ENCODE data around the gene C11orf68. TPM values are rescaled to one million over a fixed set of nuclear protein-coding genes. Genes with fewer than 3 reads are reported as not detected.

The C11orf68 gene
- total and polyA plus RNA-seq, 10 of the 15 experiments (the other 5 are each of a cell fraction or from before 2014, with no cell fraction given), result 3.0 to 25.4 (median 16.7) TPM

DNA sequence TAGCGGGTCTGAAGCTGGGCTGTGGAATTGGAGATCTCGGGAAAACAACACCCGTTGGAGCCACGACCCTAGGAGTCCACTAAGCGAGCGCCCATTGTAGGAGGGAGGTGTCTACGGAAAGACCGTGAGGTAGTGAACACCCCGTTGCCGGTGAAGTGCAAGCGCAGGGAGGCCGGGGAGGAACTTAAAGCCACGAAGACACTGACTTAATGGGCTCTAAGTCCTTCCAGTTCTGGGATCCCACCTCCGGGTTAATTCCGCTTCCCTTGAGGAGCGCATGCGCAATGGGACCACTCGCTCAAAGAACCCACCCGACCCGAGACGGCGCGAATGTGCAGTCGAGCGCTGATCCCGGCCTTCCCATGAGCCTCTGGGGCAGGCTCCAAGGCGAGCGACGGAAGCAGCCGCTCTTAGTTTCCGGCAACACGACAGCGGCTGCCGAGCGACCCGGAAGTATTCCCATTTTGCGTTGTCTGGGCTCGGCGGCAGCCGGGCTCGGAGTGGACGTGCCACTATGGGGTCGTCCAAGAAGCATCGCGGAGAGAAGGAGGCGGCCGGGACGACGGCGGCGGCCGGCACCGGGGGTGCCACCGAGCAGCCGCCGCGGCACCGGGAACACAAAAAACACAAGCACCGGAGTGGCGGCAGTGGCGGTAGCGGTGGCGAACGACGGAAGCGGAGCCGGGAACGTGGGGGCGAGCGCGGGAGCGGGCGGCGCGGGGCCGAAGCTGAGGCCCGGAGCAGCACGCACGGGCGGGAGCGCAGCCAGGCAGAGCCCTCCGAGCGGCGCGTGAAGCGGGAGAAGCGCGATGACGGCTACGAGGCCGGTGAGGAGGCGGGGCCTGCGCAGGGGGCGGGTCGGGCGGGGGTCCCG is 42.6 kb upstream of the C11orf68 start, which contains the start of gene SART1 (continued):
- TF ChIP-seq, protein P1, sequence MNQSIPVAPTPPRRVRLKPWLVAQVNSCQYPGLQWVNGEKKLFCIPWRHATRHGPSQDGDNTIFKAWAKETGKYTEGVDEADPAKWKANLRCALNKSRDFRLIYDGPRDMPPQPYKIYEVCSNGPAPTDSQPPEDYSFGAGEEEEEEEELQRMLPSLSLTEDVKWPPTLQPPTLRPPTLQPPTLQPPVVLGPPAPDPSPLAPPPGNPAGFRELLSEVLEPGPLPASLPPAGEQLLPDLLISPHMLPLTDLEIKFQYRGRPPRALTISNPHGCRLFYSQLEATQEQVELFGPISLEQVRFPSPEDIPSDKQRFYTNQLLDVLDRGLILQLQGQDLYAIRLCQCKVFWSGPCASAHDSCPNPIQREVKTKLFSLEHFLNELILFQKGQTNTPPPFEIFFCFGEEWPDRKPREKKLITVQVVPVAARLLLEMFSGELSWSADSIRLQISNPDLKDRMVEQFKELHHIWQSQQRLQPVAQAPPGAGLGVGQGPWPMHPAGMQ (IDR thresholded peaks at IDR 0.05; ENCODE audit: borderline replicate concordance), result no peak
- TF ChIP-seq MXI1 (IDR thresholded peaks at IDR 0.05; ENCODE audit: low read depth, low read length), result peak; percentile 70
- TF ChIP-seq IKZF2 (IDR thresholded peaks at IDR 0.05), result no peak; a peak in 1 of 4 replicates
- peak; percentile 33; the same call in 1 of the 2 replicates for TF ChIP-seq ATF7 (IDR thresholded peaks at IDR 0.05; ENCODE audit: low read depth)
- TF ChIP-seq, protein P2, sequence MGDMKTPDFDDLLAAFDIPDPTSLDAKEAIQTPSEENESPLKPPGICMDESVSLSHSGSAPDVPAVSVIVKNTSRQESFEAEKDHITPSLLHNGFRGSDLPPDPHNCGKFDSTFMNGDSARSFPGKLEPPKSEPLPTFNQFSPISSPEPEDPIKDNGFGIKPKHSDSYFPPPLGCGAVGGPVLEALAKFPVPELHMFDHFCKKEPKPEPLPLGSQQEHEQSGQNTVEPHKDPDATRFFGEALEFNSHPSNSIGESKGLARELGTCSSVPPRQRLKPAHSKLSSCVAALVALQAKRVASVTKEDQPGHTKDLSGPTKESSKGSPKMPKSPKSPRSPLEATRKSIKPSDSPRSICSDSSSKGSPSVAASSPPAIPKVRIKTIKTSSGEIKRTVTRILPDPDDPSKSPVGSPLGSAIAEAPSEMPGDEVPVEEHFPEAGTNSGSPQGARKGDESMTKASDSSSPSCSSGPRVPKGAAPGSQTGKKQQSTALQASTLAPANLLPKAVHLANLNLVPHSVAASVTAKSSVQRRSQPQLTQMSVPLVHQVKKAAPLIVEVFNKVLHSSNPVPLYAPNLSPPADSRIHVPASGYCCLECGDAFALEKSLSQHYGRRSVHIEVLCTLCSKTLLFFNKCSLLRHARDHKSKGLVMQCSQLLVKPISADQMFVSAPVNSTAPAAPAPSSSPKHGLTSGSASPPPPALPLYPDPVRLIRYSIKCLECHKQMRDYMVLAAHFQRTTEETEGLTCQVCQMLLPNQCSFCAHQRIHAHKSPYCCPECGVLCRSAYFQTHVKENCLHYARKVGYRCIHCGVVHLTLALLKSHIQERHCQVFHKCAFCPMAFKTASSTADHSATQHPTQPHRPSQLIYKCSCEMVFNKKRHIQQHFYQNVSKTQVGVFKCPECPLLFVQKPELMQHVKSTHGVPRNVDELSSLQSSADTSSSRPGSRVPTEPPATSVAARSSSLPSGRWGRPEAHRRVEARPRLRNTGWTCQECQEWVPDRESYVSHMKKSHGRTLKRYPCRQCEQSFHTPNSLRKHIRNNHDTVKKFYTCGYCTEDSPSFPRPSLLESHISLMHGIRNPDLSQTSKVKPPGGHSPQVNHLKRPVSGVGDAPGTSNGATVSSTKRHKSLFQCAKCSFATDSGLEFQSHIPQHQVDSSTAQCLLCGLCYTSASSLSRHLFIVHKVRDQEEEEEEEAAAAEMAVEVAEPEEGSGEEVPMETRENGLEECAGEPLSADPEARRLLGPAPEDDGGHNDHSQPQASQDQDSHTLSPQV (IDR thresholded peaks at IDR 0.05), result no peak
- TF ChIP-seq HCFC1 (IDR thresholded peaks at IDR 0.05; ENCODE audit: low read length), result peak; percentile 84
- TF ChIP-seq, protein P3, sequence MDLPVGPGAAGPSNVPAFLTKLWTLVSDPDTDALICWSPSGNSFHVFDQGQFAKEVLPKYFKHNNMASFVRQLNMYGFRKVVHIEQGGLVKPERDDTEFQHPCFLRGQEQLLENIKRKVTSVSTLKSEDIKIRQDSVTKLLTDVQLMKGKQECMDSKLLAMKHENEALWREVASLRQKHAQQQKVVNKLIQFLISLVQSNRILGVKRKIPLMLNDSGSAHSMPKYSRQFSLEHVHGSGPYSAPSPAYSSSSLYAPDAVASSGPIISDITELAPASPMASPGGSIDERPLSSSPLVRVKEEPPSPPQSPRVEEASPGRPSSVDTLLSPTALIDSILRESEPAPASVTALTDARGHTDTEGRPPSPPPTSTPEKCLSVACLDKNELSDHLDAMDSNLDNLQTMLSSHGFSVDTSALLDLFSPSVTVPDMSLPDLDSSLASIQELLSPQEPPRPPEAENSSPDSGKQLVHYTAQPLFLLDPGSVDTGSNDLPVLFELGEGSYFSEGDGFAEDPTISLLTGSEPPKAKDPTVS (IDR thresholded peaks at IDR 0.05; ENCODE audit: low read depth, low read length), result 0 out of 2 replicates have a peak, but pooled peaks have one; percentile 13
- TF ChIP-seq, protein P4, sequence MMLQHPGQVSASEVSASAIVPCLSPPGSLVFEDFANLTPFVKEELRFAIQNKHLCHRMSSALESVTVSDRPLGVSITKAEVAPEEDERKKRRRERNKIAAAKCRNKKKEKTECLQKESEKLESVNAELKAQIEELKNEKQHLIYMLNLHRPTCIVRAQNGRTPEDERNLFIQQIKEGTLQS (IDR thresholded peaks at IDR 0.05; ENCODE audit: borderline replicate concordance, extremely low read depth, low read depth, low read length), result no peak
- TF ChIP-seq EGR1 (IDR thresholded peaks at IDR 0.05; ENCODE audit: borderline replicate concordance in 1 of 2, low read depth in 2 of 2, low read length in 2 of 2), result peak; percentile 25 to 39; a peak in 2 of 3 replicates
- TF ChIP-seq BMI1 (IDR thresholded peaks at IDR 0.05; ENCODE audit: borderline replicate concordance), result no peak
- TF ChIP-seq KLF5 (IDR thresholded peaks at IDR 0.05; ENCODE audit: partially characterized antibody), result peak; percentile 96
- no peak for TF ChIP-seq SUZ12 (IDR thresholded peaks at IDR 0.05; ENCODE audit: unreplicated experiment)
- TF ChIP-seq SMAD1 (IDR thresholded peaks at IDR 0.05; ENCODE audit: low read depth, partially characterized antibody), result peak; percentile 43
- no peak; the same call in 1 of the 2 replicates for TF ChIP-seq SREBF2 (IDR thresholded peaks at IDR 0.05; ENCODE audit: low read length)
- TF ChIP-seq SP1 (IDR thresholded peaks at IDR 0.05; ENCODE audit: low read depth, low read length), result no peak
- peak; percentile 94 for TF ChIP-seq FOXK2 (IDR thresholded peaks at IDR 0.05)
- TF ChIP-seq BACH1 (IDR thresholded peaks at IDR 0.05; ENCODE audit: borderline replicate concordance), result peak; percentile 52
- peak; percentile 80 for TF ChIP-seq LARP7 (IDR thresholded peaks at IDR 0.05)
- TF ChIP-seq FOS (IDR thresholded peaks at IDR 0.05; ENCODE audit: borderline replicate concordance, extremely low read depth, insufficient read length), result no peak

Measured in GM12878 (cell line).